ENCODE measurements around the gene TSSC4.
"Not testable (repeated sequence)": the region's sequence is repeated elsewhere in the genome, so short reads cannot be mapped to it uniquely, and the experiment has no call there.

TSSC4 gene

GRCh38 chr11:2359557-2359956 is 41.0 kb upstream of the TSSC4 start:
- no peak for DNase-seq (ENCODE audit: low read depth)
- no peak overlapping the region for H3K4me3 ChIP-seq (ENCODE audit: low read depth, low read length)
- TF ChIP-seq CTCF (IDR thresholded peaks at IDR 0.05; ENCODE audit: control insufficient read depth, extremely low read depth, insufficient read depth): no peak

GRCh38 chr11:2360081-2360642 is 40.4 kb upstream of the TSSC4 start:
- H3K4me3 ChIP-seq (ENCODE audit: low read depth, low read length): no peak overlapping the region
- TF ChIP-seq CTCF (IDR thresholded peaks at IDR 0.05; ENCODE audit: control insufficient read depth, extremely low read depth, insufficient read depth): no peak
- no peak for DNase-seq (ENCODE audit: low read depth)

GRCh38 chr11:2361565-2361964 is 39.0 kb upstream of the TSSC4 start:
- no peak for DNase-seq (ENCODE audit: low read depth)
- TF ChIP-seq CTCF (IDR thresholded peaks at IDR 0.05; ENCODE audit: control insufficient read depth, extremely low read depth, insufficient read depth): no peak
- no peak overlapping the region for H3K4me3 ChIP-seq (ENCODE audit: low read depth, low read length)

GRCh38 chr11:2362414-2362813 is 38.1 kb upstream of the TSSC4 start:
- no peak for DNase-seq (ENCODE audit: low read depth)
- no peak for TF ChIP-seq CTCF (IDR thresholded peaks at IDR 0.05; ENCODE audit: control insufficient read depth, extremely low read depth, insufficient read depth)
- no peak overlapping the region for H3K4me3 ChIP-seq (ENCODE audit: low read depth, low read length)

- no peak for TF ChIP-seq CTCF (IDR thresholded peaks at IDR 0.05; ENCODE audit: control insufficient read depth, extremely low read depth, insufficient read depth)
- H3K4me3 ChIP-seq (ENCODE audit: low read depth, low read length): no peak overlapping the region
- no peak for DNase-seq (ENCODE audit: low read depth)
These were observed 37.4 kb upstream of the TSSC4 start for GRCh38 chr11:2363130-2363529.

- no peak for DNase-seq (ENCODE audit: low read depth)
- TF ChIP-seq CTCF (IDR thresholded peaks at IDR 0.05; ENCODE audit: control insufficient read depth, extremely low read depth, insufficient read depth): no peak
- no peak overlapping the region for H3K4me3 ChIP-seq (ENCODE audit: low read depth, low read length)
These were observed 36.8 kb upstream of the TSSC4 start for GRCh38 chr11:2363577-2364370.

GRCh38 chr11:2364386-2364785 is 36.2 kb upstream of the TSSC4 start:
- not testable (repeated sequence) for H3K4me3 ChIP-seq (ENCODE audit: low read depth, low read length); DNase-seq (ENCODE audit: low read depth)
